ENCODE data around the gene CSNK1G2. TPM values are rescaled to one million over a fixed set of nuclear protein-coding genes. Genes with fewer than 3 reads are reported as not detected.

The CSNK1G2 gene
- total RNA-seq, 1 experiment from 2014 or later: 126 TPM

GRCh38 chr19:1989513-1990229 is 48.7 kb downstream of the CSNK1G2 start:
- POLR2A ChIA-PET: no interaction called here
- no peak for DNase-seq (ENCODE audit: low spot score)
- Mint-ChIP-seq H3K27me3 (ENCODE audit: low read depth) (no peaks in the 10 kb centered on the region; the same call in 1 of the 2 replicates), H3K27ac (no peak overlapping the region; the same call in 1 of the 2 replicates), H3K9me3 (no peaks in the 10 kb centered on the region), H3K36me3 (peaks cover 21% of the 10 kb centered on the region), H3K4me1 (0 out of 2 replicates have a peak, but pooled peaks cover 4% of the 10 kb centered on the region), H3K4me3 (no peak overlapping the region)
- TF ChIP-seq, protein P1, sequence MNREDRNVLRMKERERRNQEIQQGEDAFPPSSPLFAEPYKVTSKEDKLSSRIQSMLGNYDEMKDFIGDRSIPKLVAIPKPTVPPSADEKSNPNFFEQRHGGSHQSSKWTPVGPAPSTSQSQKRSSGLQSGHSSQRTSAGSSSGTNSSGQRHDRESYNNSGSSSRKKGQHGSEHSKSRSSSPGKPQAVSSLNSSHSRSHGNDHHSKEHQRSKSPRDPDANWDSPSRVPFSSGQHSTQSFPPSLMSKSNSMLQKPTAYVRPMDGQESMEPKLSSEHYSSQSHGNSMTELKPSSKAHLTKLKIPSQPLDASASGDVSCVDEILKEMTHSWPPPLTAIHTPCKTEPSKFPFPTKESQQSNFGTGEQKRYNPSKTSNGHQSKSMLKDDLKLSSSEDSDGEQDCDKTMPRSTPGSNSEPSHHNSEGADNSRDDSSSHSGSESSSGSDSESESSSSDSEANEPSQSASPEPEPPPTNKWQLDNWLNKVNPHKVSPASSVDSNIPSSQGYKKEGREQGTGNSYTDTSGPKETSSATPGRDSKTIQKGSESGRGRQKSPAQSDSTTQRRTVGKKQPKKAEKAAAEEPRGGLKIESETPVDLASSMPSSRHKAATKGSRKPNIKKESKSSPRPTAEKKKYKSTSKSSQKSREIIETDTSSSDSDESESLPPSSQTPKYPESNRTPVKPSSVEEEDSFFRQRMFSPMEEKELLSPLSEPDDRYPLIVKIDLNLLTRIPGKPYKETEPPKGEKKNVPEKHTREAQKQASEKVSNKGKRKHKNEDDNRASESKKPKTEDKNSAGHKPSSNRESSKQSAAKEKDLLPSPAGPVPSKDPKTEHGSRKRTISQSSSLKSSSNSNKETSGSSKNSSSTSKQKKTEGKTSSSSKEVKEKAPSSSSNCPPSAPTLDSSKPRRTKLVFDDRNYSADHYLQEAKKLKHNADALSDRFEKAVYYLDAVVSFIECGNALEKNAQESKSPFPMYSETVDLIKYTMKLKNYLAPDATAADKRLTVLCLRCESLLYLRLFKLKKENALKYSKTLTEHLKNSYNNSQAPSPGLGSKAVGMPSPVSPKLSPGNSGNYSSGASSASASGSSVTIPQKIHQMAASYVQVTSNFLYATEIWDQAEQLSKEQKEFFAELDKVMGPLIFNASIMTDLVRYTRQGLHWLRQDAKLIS (CRISPR knock-in tag; IDR thresholded peaks at IDR 0.05; ENCODE audit: borderline replicate concordance): no peak
- 0 out of 2 replicates have a peak, but pooled peaks have one; percentile 27 for TF ChIP-seq ETV6 (CRISPR knock-in tag; IDR thresholded peaks at IDR 0.05)
- CTCF ChIA-PET: interaction anchor here (0.6 to 0.8 kb wide), 3 partner anchors 30 to 80 kb away, joined by 3 to 4 read pairs (median 3); no protein-coding TSS in a partner anchor
- no peak for ATAC-seq

GRCh38 chr19:1990230-1991017 is 49.5 kb downstream of the CSNK1G2 start:
- 0 out of 2 replicates have a peak, but pooled peaks cover 4% of the 10 kb centered on the region for H3K4me1 Mint-ChIP-seq
- ChIA-PET CTCF (interaction anchor here (0.8 to 1.6 kb wide), 3 partner anchors 11 to 80 kb away, joined by 3 to 4 read pairs (median 3); no protein-coding TSS in a partner anchor), POLR2A (no interaction called here)
- no peak overlapping the region; the same call in 1 of the 2 replicates for H3K27ac Mint-ChIP-seq
- H3K4me3 Mint-ChIP-seq: no peak overlapping the region
- DNase-seq (ENCODE audit: low spot score) (no peak), ATAC-seq (no peak)
- TF ChIP-seq E2F1 (CRISPR knock-in tag; IDR thresholded peaks at IDR 0.05) (no peak), AR (CRISPR knock-in tag; IDR thresholded peaks at IDR 0.05) (no peak), ZNF671 (CRISPR knock-in tag; IDR thresholded peaks at IDR 0.05) (no peak), ZNF396 (CRISPR knock-in tag; IDR thresholded peaks at IDR 0.05; ENCODE audit: borderline replicate concordance) (no peak), ZNF423 (CRISPR knock-in tag; IDR thresholded peaks at IDR 0.05) (no peak), STAT6 (CRISPR knock-in tag; conservative IDR thresholded peaks at IDR 0.05; ENCODE audit: low read depth) (no peak), TEAD1 (CRISPR knock-in tag; IDR thresholded peaks at IDR 0.05) (no peak), EMX1 (CRISPR knock-in tag; IDR thresholded peaks at IDR 0.05) (no peak), ZNF138 (CRISPR knock-in tag; conservative IDR thresholded peaks at IDR 0.05) (no peak), HMGA2 (CRISPR knock-in tag; IDR thresholded peaks at IDR 0.05) (no peak), MYBL2 (CRISPR knock-in tag; IDR thresholded peaks at IDR 0.05) (no peak)
- H3K9me3 Mint-ChIP-seq: no peaks in the 10 kb centered on the region
- H3K27me3 Mint-ChIP-seq (ENCODE audit: low read depth): no peaks in the 10 kb centered on the region; the same call in 1 of the 2 replicates
- peaks cover 20% of the 10 kb centered on the region for H3K36me3 Mint-ChIP-seq

Measured in WTC11 (cell line).